GM10248 (cell line): ENCODE data around the gene CDH12.
A peak's percentile ranks its signal among the peaks of the same experiment; 100 is the strongest.
"Not testable (repeated sequence)": the region's sequence is repeated elsewhere in the genome, so short reads cannot be mapped to it uniquely, and the experiment has no call there.

Source experiments
- CTCF ChIA-PET: fragments of 300-600 bp; sonication (Branson Sonifier 250); formaldehyde crosslinking; extraction: SDS; loops from one replicate; lab custom pipeline; 2021; ENCODE audit warnings: antibody characterized with exemption; lab: Yijun Ruan, JAX
- POLR2A ChIA-PET: fragments of 350-650 bp; sonication (Branson Sonifier 250); formaldehyde crosslinking; extraction: SDS; loops from one replicate; lab custom pipeline; 2020; ENCODE audit warnings: antibody characterized with exemption; lab: Yijun Ruan, JAX
- DNase-seq: peaks from one replicate; pipeline ENCODE4 v3.0.0; 2012; ENCODE audit errors: extremely low spot score
- TF ChIP-seq, protein P1 (sequence below): IDR thresholded peaks from 2 replicates; pipeline ENCODE4 v1.5.1; 2012; ENCODE audit warnings: mild to moderate bottlenecking, low read depth; ENCODE audit errors: extremely low read depth, missing control alignments, control extremely low read depth

CDH12 gene

DNA sequence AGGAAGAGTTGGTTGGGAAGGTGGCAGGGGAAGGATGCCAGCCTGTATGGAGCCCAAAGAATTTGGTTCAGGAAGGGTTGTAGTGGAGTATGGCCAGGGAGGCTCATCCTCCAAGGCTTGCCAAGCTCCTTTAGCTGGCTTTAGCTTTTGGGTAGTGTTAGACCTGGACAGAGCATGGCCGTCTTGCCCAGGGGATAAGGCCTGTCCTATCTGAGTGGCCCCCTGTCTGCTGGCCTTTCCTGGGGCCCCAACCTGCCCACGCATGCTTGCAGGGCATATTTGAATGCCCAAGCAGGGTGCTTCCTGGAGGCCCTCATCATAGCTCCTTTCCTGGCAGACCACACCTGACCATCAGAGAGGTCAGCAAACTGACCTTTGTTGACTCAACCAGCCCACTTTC, 227.7 kb downstream of the CDH12 start:
- DNase-seq, result no peak
- ChIA-PET CTCF (interaction anchor here (1.7 kb wide), 1 partner anchor 9 kb away, joined by 5 read pairs; no protein-coding TSS in a partner anchor), POLR2A (no interaction called here)
- TF ChIP-seq, protein P1, sequence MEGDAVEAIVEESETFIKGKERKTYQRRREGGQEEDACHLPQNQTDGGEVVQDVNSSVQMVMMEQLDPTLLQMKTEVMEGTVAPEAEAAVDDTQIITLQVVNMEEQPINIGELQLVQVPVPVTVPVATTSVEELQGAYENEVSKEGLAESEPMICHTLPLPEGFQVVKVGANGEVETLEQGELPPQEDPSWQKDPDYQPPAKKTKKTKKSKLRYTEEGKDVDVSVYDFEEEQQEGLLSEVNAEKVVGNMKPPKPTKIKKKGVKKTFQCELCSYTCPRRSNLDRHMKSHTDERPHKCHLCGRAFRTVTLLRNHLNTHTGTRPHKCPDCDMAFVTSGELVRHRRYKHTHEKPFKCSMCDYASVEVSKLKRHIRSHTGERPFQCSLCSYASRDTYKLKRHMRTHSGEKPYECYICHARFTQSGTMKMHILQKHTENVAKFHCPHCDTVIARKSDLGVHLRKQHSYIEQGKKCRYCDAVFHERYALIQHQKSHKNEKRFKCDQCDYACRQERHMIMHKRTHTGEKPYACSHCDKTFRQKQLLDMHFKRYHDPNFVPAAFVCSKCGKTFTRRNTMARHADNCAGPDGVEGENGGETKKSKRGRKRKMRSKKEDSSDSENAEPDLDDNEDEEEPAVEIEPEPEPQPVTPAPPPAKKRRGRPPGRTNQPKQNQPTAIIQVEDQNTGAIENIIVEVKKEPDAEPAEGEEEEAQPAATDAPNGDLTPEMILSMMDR, result no peak

- CTCF ChIA-PET, result interaction anchor here (0.8 kb wide), 1 partner anchor 56 kb away, joined by 3 read pairs; no protein-coding TSS in a partner anchor
- POLR2A ChIA-PET, result no interaction called here
- TF ChIP-seq, protein P1, result no peak
- no peak for DNase-seq
Observed at GRCh38 chr5:22621084-22621483, 232.1 kb downstream of the CDH12 start.

DNA sequence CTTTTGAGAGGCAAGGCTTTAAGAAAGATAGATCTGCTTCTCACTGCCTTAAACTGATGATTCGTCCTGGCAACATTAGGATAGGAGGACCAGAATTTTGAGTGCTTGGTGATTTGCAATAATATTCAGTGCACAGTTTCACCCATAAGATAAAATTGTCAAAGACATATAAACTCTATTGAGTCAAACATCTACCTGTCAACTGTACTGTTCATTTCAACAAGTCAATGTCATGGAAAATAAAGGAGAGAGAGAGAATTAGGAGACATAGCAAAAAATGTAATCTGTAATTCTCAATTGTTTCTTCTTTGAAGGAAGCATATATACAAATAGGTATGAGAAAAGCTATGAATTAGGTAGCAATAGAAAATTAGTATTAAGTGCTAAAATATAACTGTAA, 237.2 kb downstream of the CDH12 start:
- no peak for DNase-seq
- ChIA-PET CTCF (interaction anchor here (1.6 kb wide), 1 partner anchor 10 kb away, joined by 5 read pairs; no protein-coding TSS in a partner anchor), POLR2A (no interaction called here)
- TF ChIP-seq, protein P1, result no peak

DNA sequence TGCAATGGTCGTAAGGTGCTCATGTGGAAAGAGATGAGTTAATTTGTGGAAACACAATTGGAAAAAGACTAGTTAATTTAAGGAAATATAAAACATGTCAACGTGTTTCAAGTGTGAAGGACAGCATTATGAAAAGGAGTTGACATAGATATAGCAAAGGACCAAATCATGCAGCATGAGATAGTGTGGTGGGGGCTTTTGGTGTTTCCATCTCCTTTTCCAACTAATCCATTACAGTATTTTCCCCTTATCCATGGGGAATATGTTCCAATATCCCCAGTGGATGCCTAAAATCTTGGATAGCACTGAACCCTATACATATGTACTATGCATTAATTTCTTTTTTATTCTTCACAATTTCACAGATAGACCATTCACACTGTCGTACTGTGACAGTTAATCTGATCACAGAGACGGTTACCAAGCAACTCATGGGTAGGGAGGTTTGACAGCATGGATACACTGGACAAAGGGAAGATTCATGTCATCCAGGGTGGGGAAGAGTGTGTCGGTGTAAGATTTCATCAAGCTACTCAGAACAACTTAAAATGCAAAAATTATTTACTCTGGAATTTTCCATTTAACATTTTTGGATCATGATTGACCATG, 238.6 kb downstream of the CDH12 start:
- TF ChIP-seq, protein P1, result no peak
- ChIA-PET POLR2A (no interaction called here), CTCF (no interaction called here)
- DNase-seq, result no peak

DNA sequence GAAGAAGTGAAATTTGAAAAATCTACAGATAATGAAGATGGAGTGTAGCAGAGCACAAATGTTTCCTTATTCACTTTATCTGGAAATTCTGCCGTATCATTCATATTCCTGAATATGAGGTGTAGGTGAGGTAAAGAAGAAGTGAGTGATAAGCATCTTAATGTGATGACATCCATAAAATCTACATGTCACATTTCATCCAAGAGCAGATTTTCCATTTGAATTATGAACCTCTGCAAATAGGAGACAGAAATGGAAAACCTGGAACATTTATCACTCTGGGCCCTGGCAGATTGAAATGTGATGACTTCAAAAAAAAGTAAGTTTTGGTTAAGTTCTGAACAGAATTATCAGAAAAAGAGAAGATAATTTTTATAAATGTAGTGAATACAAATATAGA, 240.2 kb downstream of the CDH12 start:
- ChIA-PET CTCF (no interaction called here), POLR2A (no interaction called here)
- TF ChIP-seq, protein P1, result no peak
- DNase-seq, result no peak

- DNase-seq, result no peak
- POLR2A ChIA-PET, result no interaction called here
- CTCF ChIA-PET, result no interaction called here
Observed at GRCh38 chr5:22611327-22611726, 241.8 kb downstream of the CDH12 start.

GRCh38 chr5:22607498-22607897, 245.6 kb downstream of the CDH12 start:
- not testable (repeated sequence) for DNase-seq

More at GRCh38 chr5:22611327-22611726, 241.8 kb downstream of the CDH12 start:
- TF ChIP-seq, protein P1, result peak; percentile 6

More at GRCh38 chr5:22607498-22607897, 245.6 kb downstream of the CDH12 start:
- POLR2A ChIA-PET, CTCF ChIA-PET: not testable (repeated sequence)
